OCI-LY3 (cell line): ENCODE data around the gene ZNF544.

Experiments
- EZH2phosphoT487 ChIP-seq: fragments of 200-600 bp; shearing (Covaris generic); IDR thresholded peaks from 2 replicates; pipeline ENCODE4 v1.6.1; 2018; ENCODE audit warnings: antibody characterized with exemption, mixed run types, low read depth
- TF ChIP-seq, protein P1 (sequence below): fragments of 200-600, 300-600 bp; sonication (generic); IDR thresholded peaks from 2 replicates; pipeline ENCODE4 v1.5.1; 2014; ENCODE audit warnings: antibody characterized with exemption, low read length, low read depth

DNA sequence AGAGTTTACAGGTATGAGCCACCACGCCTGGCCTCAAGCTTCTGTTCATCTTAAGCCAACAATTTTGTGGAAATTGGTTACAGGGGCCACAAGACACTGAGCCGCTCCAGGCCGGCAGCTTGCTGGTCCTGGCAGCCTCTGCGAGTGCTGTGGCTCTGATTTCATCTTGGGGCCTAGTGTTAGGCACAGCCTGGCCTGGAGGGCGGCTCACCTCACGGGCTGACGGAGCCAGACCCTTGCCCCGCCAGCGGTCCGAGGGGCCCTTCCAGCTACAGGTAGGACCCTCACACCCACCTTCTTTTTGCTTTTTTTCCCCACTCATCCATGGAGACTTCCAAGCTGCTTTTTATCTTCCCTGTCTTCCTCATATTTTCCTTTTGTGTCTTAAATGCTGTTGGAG is 8.6 kb downstream of the ZNF544 start:
- TF ChIP-seq, protein P1, sequence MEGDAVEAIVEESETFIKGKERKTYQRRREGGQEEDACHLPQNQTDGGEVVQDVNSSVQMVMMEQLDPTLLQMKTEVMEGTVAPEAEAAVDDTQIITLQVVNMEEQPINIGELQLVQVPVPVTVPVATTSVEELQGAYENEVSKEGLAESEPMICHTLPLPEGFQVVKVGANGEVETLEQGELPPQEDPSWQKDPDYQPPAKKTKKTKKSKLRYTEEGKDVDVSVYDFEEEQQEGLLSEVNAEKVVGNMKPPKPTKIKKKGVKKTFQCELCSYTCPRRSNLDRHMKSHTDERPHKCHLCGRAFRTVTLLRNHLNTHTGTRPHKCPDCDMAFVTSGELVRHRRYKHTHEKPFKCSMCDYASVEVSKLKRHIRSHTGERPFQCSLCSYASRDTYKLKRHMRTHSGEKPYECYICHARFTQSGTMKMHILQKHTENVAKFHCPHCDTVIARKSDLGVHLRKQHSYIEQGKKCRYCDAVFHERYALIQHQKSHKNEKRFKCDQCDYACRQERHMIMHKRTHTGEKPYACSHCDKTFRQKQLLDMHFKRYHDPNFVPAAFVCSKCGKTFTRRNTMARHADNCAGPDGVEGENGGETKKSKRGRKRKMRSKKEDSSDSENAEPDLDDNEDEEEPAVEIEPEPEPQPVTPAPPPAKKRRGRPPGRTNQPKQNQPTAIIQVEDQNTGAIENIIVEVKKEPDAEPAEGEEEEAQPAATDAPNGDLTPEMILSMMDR, result no peak
- no peak for TF ChIP-seq EZH2phosphoT487
